ENCODE data around the gene CACNG3.

DNA sequence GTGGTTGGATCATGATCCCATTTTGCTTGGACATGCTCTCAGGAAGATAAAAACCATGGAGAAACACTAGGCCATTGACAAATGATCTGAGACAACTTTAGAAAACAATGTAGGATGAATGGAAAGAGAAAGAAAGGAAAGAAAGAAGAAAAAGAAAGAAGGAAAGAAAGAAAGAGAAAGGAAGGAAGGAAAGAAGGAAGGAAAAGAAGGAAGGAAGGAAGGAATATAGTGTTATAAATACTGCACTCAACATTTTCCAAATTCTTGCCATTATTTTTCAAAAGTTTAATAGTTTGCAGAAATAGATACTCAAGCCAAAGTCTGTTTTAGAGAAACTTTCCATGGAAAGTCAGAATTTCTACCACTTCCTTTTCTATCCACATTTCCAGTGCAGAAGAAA, 39.2 kb upstream of the CACNG3 start:
- TF ChIP-seq, protein P1, sequence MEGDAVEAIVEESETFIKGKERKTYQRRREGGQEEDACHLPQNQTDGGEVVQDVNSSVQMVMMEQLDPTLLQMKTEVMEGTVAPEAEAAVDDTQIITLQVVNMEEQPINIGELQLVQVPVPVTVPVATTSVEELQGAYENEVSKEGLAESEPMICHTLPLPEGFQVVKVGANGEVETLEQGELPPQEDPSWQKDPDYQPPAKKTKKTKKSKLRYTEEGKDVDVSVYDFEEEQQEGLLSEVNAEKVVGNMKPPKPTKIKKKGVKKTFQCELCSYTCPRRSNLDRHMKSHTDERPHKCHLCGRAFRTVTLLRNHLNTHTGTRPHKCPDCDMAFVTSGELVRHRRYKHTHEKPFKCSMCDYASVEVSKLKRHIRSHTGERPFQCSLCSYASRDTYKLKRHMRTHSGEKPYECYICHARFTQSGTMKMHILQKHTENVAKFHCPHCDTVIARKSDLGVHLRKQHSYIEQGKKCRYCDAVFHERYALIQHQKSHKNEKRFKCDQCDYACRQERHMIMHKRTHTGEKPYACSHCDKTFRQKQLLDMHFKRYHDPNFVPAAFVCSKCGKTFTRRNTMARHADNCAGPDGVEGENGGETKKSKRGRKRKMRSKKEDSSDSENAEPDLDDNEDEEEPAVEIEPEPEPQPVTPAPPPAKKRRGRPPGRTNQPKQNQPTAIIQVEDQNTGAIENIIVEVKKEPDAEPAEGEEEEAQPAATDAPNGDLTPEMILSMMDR (IDR thresholded peaks at IDR 0.05), result no peak
- TF ChIP-seq POLR2A (IDR thresholded peaks at IDR 0.05) (no peak), POLR2AphosphoS5 (IDR thresholded peaks at IDR 0.05) (no peak)
